Measurements from ENCODE around the gene NAP1L3.

- TF ChIP-seq, protein P1, sequence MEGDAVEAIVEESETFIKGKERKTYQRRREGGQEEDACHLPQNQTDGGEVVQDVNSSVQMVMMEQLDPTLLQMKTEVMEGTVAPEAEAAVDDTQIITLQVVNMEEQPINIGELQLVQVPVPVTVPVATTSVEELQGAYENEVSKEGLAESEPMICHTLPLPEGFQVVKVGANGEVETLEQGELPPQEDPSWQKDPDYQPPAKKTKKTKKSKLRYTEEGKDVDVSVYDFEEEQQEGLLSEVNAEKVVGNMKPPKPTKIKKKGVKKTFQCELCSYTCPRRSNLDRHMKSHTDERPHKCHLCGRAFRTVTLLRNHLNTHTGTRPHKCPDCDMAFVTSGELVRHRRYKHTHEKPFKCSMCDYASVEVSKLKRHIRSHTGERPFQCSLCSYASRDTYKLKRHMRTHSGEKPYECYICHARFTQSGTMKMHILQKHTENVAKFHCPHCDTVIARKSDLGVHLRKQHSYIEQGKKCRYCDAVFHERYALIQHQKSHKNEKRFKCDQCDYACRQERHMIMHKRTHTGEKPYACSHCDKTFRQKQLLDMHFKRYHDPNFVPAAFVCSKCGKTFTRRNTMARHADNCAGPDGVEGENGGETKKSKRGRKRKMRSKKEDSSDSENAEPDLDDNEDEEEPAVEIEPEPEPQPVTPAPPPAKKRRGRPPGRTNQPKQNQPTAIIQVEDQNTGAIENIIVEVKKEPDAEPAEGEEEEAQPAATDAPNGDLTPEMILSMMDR (IDR thresholded peaks at IDR 0.05) = no peak
- TF ChIP-seq POLR2A (IDR thresholded peaks at IDR 0.05) = no peak
Observed at GRCh38 chrX:93673056-93673868, at the start of gene NAP1L3.
